HG03571 (cell line): ENCODE measurements around the gene SDK2.

Experiments used
- ATAC-seq: cut with Tn5 transposase; IDR thresholded peaks from one replicate; pipeline ENCODE4 v1.9.1; 2021; ENCODE audit not compliant: unreplicated experiment

The SDK2 gene

GRCh38 chr17:73288534-73289302 is 355.5 kb downstream of the SDK2 start:
- ATAC-seq, result no peak

- ATAC-seq, result no peak
Observed at GRCh38 chr17:73286863-73287296, 357.4 kb downstream of the SDK2 start.

- no peak for ATAC-seq
Observed at GRCh38 chr17:73285916-73286862, 358.1 kb downstream of the SDK2 start.

GRCh38 chr17:73285603-73285908 is 358.7 kb downstream of the SDK2 start:
- no peak for ATAC-seq

GRCh38 chr17:73284906-73285602 is 359.2 kb downstream of the SDK2 start:
- ATAC-seq, result no peak
